Endothelial cell of umbilical vein (primary cell): ENCODE results near the gene CPA4.

Experiments used
- EZH2 ChIP-seq: IDR thresholded peaks from 2 replicates; pipeline ENCODE4 v1.6.1; 2012; ENCODE audit warnings: borderline replicate concordance, low read depth, mild to moderate bottlenecking, moderate library complexity, low read length, inconsistent platforms; ENCODE audit not compliant: severe bottlenecking
- FOS ChIP-seq: IDR thresholded peaks from 2 replicates; pipeline ENCODE4 v1.6.1; 2011; ENCODE audit warnings: mild to moderate bottlenecking, low read length, moderate library complexity, borderline replicate concordance; ENCODE audit not compliant: insufficient read depth
- JUN ChIP-seq: IDR thresholded peaks from 2 replicates; pipeline ENCODE4 v1.6.1; 2011; ENCODE audit warnings: borderline replicate concordance, low read depth; ENCODE audit not compliant: insufficient read length, insufficient read depth
- MYC ChIP-seq: IDR thresholded peaks from one replicate; pipeline ENCODE4 v1.6.1; 2011; ENCODE audit warnings: mild to moderate bottlenecking, low read depth, low read length
- POLR2A ChIP-seq: IDR thresholded peaks from 2 replicates; pipeline ENCODE4 v1.6.1; 2012; ENCODE audit warnings: low read depth, mild to moderate bottlenecking, control low read depth, low read length
- POLR2AphosphoS5 ChIP-seq: IDR thresholded peaks from 2 replicates; pipeline ENCODE4 v1.6.1; 2012; ENCODE audit warnings: low read depth, mild to moderate bottlenecking, control low read depth, low read length, moderate library complexity; ENCODE audit not compliant: insufficient read depth
- TF ChIP-seq, protein P1 (sequence below), 2 donors: IDR thresholded peaks; 1 replicate in 1 of 2; 2 replicates in 1 of 2; pipeline ENCODE4 v1.5.1; 2011; ENCODE audit warnings: low read length in 2 of 2, mild to moderate bottlenecking in 2 of 2, moderate library complexity in 2 of 2, control low read depth in 1 of 2, inconsistent platforms in 1 of 2, low read depth in 1 of 2; ENCODE audit not compliant: insufficient read depth in 1 of 2; ENCODE audit errors: extremely low read depth in 1 of 2
- TF ChIP-seq, protein P2 (sequence below): IDR thresholded peaks from 2 replicates; pipeline ENCODE4 v1.6.1; 2011; ENCODE audit not compliant: insufficient read depth, insufficient read length

DNA sequence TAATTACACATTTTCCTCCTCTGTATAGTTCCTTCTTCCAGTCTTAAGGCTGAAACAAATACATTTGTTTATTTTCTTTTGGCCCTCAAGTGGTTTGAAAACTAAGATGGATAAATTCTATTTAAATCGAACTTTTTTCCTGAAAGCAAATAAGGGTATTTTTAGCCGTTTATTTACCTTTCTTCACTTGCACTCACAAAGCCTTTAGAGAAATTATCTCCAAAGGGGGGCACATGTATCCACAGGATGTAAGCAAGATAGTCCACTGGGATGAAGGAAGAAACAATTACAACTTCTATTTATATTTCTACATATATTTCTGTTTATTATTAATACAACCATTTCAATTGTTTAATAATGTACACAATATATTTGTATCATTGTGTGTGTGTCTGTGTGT is 10.2 kb downstream of the CPA4 start:
- TF ChIP-seq, protein P1, sequence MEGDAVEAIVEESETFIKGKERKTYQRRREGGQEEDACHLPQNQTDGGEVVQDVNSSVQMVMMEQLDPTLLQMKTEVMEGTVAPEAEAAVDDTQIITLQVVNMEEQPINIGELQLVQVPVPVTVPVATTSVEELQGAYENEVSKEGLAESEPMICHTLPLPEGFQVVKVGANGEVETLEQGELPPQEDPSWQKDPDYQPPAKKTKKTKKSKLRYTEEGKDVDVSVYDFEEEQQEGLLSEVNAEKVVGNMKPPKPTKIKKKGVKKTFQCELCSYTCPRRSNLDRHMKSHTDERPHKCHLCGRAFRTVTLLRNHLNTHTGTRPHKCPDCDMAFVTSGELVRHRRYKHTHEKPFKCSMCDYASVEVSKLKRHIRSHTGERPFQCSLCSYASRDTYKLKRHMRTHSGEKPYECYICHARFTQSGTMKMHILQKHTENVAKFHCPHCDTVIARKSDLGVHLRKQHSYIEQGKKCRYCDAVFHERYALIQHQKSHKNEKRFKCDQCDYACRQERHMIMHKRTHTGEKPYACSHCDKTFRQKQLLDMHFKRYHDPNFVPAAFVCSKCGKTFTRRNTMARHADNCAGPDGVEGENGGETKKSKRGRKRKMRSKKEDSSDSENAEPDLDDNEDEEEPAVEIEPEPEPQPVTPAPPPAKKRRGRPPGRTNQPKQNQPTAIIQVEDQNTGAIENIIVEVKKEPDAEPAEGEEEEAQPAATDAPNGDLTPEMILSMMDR (IDR thresholded peaks at IDR 0.05; ENCODE audit: extremely low read depth in 1 of 2, insufficient read depth in 1 of 2, low read depth in 1 of 2, low read length in 2 of 2): no peak
- TF ChIP-seq POLR2AphosphoS5 (no peak), POLR2A (no peak), MYC (no peak), EZH2 (no peak), JUN (no peak), FOS (no peak)
- TF ChIP-seq, protein P2, sequence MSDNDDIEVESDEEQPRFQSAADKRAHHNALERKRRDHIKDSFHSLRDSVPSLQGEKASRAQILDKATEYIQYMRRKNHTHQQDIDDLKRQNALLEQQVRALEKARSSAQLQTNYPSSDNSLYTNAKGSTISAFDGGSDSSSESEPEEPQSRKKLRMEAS: no peak
